T-cell (primary cell): ENCODE results near the gene NEURL1. TPM values are rescaled to one million over a fixed set of nuclear protein-coding genes. Genes with fewer than 3 reads are reported as not detected.

ENCODE experiments used
- ATAC-seq, 4 experiments: fragments of 200-7000 bp in 3 of 4; fragments of 150-1000 bp in 1 of 4; cut with Tn5 transposase; replicated peaks in 1 of 4; 1 replicate in 3 of 4; 2 replicates in 1 of 4; pipeline ENCODE4 v1.10.0; 2021; ENCODE audit warnings: moderate library complexity in 3 of 4, mild to moderate bottlenecking in 2 of 4, moderate number of reproducible peaks in 1 of 4
- CTCF ChIA-PET, 2 donors: fragments of 300-600 bp; sonication (Branson Sonifier 250); formaldehyde crosslinking; loops; one replicate each; lab custom pipeline; 2022; ENCODE audit warnings: antibody characterized with exemption in 2 of 2; lab: Charles Lee
- POLR2A ChIA-PET, 2 donors: fragments of 300-600 bp; sonication (Branson Sonifier 250); formaldehyde crosslinking; loops; one replicate each; lab custom pipeline; 2022; ENCODE audit warnings: antibody characterized with exemption in 2 of 2; lab: Charles Lee
- DNase-seq, 35 experiments: peaks; one replicate each; pipeline versions ENCODE4 v3.0.0 to v3.0.0-alpha.2; 2013 to 2023
- H3K27ac ChIP-seq: one replicate; pipeline ENCODE4 v1.5.1; 2013; ENCODE audit warnings: low read length
- H3K27me3 ChIP-seq, 2 experiments: replicated peaks in 1 of 2; 1 replicate in 1 of 2; 2 replicates in 1 of 2; pipeline versions ENCODE4 v1.6.1 to v1.7.0; 2013; ENCODE audit warnings: low read length in 1 of 2, mixed read lengths in 1 of 2; ENCODE audit not compliant: control insufficient read depth in 2 of 2, insufficient read depth in 2 of 2; ENCODE audit errors: extremely low read depth in 1 of 2
- H3K36me3 ChIP-seq, 2 donors: 1 replicate in 1 of 2; 2 replicates in 1 of 2; pipeline versions ENCODE4 v1.6.1 to v1.7.0; 2013; ENCODE audit warnings: low read length in 1 of 2; ENCODE audit not compliant: control insufficient read depth in 2 of 2, insufficient read depth in 1 of 2; ENCODE audit errors: extremely low read depth in 1 of 2
- H3K4me1 ChIP-seq, 2 experiments: 1 replicate in 1 of 2; 2 replicates in 1 of 2; pipeline versions ENCODE4 v1.6.1 to v1.7.0; 2013; ENCODE audit warnings: low read length in 2 of 2, mixed read lengths in 1 of 2; ENCODE audit not compliant: insufficient read depth in 2 of 2, control insufficient read depth in 1 of 2; ENCODE audit errors: extremely low read depth in 1 of 2
- H3K4me3 ChIP-seq, 2 donors: 1 replicate in 1 of 2; 2 replicates in 1 of 2; pipeline versions ENCODE4 v1.5.1 to v1.7.0; 2013; ENCODE audit warnings: mild to moderate bottlenecking in 2 of 2, low read length in 1 of 2, moderate library complexity in 1 of 2; ENCODE audit not compliant: control insufficient read depth in 1 of 2; ENCODE audit errors: extremely low read depth in 1 of 2
- H3K9me3 ChIP-seq: 2 replicates; pipeline ENCODE4 v1.7.0; 2013
- H3K27ac Mint-ChIP-seq, 2 donors: one replicate each; pipeline ENCODE4 v1.8.0; 2020 to 2021; ENCODE audit warnings: mild to moderate bottlenecking in 2 of 2, mixed read lengths in 2 of 2
- H3K27me3 Mint-ChIP-seq, 2 donors: one replicate each; pipeline ENCODE4 v1.8.0; 2021 to 2022; ENCODE audit warnings: mixed read lengths in 2 of 2
- H3K36me3 Mint-ChIP-seq: one replicate; pipeline ENCODE4 v1.8.0; 2021; ENCODE audit warnings: mixed read lengths
- H3K4me1 Mint-ChIP-seq, 3 donors: one replicate each; pipeline ENCODE4 v1.8.0; 2020 to 2022; ENCODE audit warnings: mixed read lengths in 3 of 3, mild to moderate bottlenecking in 1 of 3
- H3K4me3 Mint-ChIP-seq, 3 donors: one replicate each; pipeline ENCODE4 v1.8.0; 2020 to 2022; ENCODE audit warnings: mild to moderate bottlenecking in 3 of 3, mixed read lengths in 3 of 3, moderate library complexity in 3 of 3
- H3K9me3 Mint-ChIP-seq, 3 donors: one replicate each; pipeline ENCODE4 v1.8.0; 2020 to 2022; ENCODE audit warnings: mixed read lengths in 3 of 3
- WGBS: methylation state at CpG from one replicate; pipeline ENCODE4 v1.1.5; 2013; ENCODE audit warnings: missing lambda C conversion rate; ENCODE audit not compliant: insufficient coverage; 5-methylcytosine and 5-hydroxymethylcytosine counted together
- total RNA-seq, 35 experiments: library from RNA in 6 of 35; stranded (reverse) in 6 of 35; fragments of 120-200 nt in 1 of 35; gene quantifications; one replicate each; pipeline versions ENCODE4 v1.2.1 to v1.2.4 and lab custom pipeline; 2013 to 2026

NEURL1 gene
- total RNA-seq, 5 donors from 2014 or later (not counting 1 experiment from before 2014, with no cell fraction given), result 0.46 to 1.7 (median 0.84) TPM

- no CpG with 5 or more reads among the region's 5 CpGs for WGBS
- no peak overlapping the region for H3K27ac ChIP-seq
- peaks cover 0 to 2% of the 10 kb centered on the region in 2 experiments for H3K27me3 ChIP-seq
- H3K4me3 ChIP-seq, result no peak overlapping the region
- DNase-seq (no peak), ATAC-seq (no peak)
- Mint-ChIP-seq H3K27ac (no peak overlapping the region), H3K36me3 (no peaks in the 10 kb centered on the region), H3K9me3 (no peaks in the 10 kb centered on the region), H3K27me3 (no peaks in the 10 kb centered on the region), H3K4me1 (no peaks in the 10 kb centered on the region), H3K4me3 (no peak overlapping the region)
- H3K9me3 ChIP-seq, result no peaks in the 10 kb centered on the region
- H3K4me1 ChIP-seq, result peaks cover 0 to 4% of the 10 kb centered on the region in 2 experiments
- H3K36me3 ChIP-seq, result no peaks in the 10 kb centered on the region
- ChIA-PET POLR2A (no interaction called here), CTCF (no interaction called here)
These were observed 143.0 kb downstream of the NEURL1 start for GRCh38 chr10:103636492-103636891.

- H3K27ac ChIP-seq, result no peak overlapping the region
- ATAC-seq, result no peak
- peaks cover 0 to under 1% of the 10 kb centered on the region in 2 experiments for H3K27me3 ChIP-seq
- Mint-ChIP-seq H3K4me1 (no peaks in the 10 kb centered on the region), H3K27me3 (no peaks in the 10 kb centered on the region), H3K9me3 (no peaks in the 10 kb centered on the region), H3K4me3 (no peak overlapping the region), H3K27ac (no peak overlapping the region), H3K36me3 (no peaks in the 10 kb centered on the region)
- H3K36me3 ChIP-seq, result no peaks in the 10 kb centered on the region
- ChIA-PET CTCF (interaction anchor here (0.6 to 1.0 kb wide), 2 partner anchors 42 to 1307 kb away, joined by 3 read pairs; no protein-coding TSS in a partner anchor), POLR2A (no interaction called here)
- H3K4me3 ChIP-seq, result no peak overlapping the region
- H3K9me3 ChIP-seq, result no peaks in the 10 kb centered on the region
- peaks cover 0 to 3% of the 10 kb centered on the region in 2 experiments for H3K4me1 ChIP-seq
- no peak for DNase-seq
- 100% methylated on average over 2 of the region's 10 CpGs for WGBS
These were observed 143.5 kb downstream of the NEURL1 start for GRCh38 chr10:103637011-103637410.

GRCh38 chr10:103637927-103638557 is 144.5 kb downstream of the NEURL1 start:
- ChIA-PET POLR2A (no interaction called here), CTCF (interaction anchor here in 1 of 2 donors (1.0 kb wide), 1 partner anchor 41 kb away, joined by 3 read pairs; no protein-coding TSS in a partner anchor)
- Histone ChIP-seq H3K27me3 (no peaks in the 10 kb centered on the region), H3K27ac (no peak overlapping the region), H3K4me1 (no peaks in the 10 kb centered on the region), H3K9me3 (no peaks in the 10 kb centered on the region), H3K36me3 (no peaks in the 10 kb centered on the region), H3K4me3 (no peak overlapping the region)
- DNase-seq, result no peak
- Mint-ChIP-seq H3K4me3 (no peak overlapping the region), H3K9me3 (no peaks in the 10 kb centered on the region), H3K4me1 (no peaks in the 10 kb centered on the region), H3K27ac (no peak overlapping the region), H3K36me3 (no peaks in the 10 kb centered on the region), H3K27me3 (no peaks in the 10 kb centered on the region)
- ATAC-seq, result no peak
- WGBS, result 90% methylated on average over 18 of the region's 19 CpGs

GRCh38 chr10:103638948-103639347 is 145.4 kb downstream of the NEURL1 start:
- ChIA-PET POLR2A (no interaction called here), CTCF (no interaction called here)
- Histone ChIP-seq H3K9me3 (no peaks in the 10 kb centered on the region), H3K4me1 (no peaks in the 10 kb centered on the region), H3K27me3 (no peaks in the 10 kb centered on the region), H3K36me3 (no peaks in the 10 kb centered on the region), H3K4me3 (no peak overlapping the region), H3K27ac (no peak overlapping the region)
- H3K4me1 Mint-ChIP-seq, result no peaks in the 10 kb centered on the region
- no peaks in the 10 kb centered on the region for H3K9me3 Mint-ChIP-seq
- WGBS, result 86% methylated on average over 7 of the region's 8 CpGs
- no peak overlapping the region for H3K4me3 Mint-ChIP-seq
- H3K27me3 Mint-ChIP-seq, result no peaks in the 10 kb centered on the region
- H3K27ac Mint-ChIP-seq, result no peak overlapping the region
- ATAC-seq, result no peak
- no peak for DNase-seq
- no peaks in the 10 kb centered on the region for H3K36me3 Mint-ChIP-seq

- CTCF ChIA-PET, result no interaction called here
- Mint-ChIP-seq H3K4me3 (no peak overlapping the region), H3K27me3 (no peaks in the 10 kb centered on the region), H3K27ac (no peak overlapping the region), H3K4me1 (no peaks in the 10 kb centered on the region), H3K9me3 (no peaks in the 10 kb centered on the region), H3K36me3 (no peaks in the 10 kb centered on the region)
- POLR2A ChIA-PET, result no interaction called here
- no peak for DNase-seq
- no peaks in the 10 kb centered on the region for H3K4me1 ChIP-seq
- WGBS, result 80% methylated on average over 9 of the region's 11 CpGs
- no peaks in the 10 kb centered on the region for H3K9me3 ChIP-seq
- H3K4me3 ChIP-seq, result no peak overlapping the region
- H3K27me3 ChIP-seq, result no peaks in the 10 kb centered on the region
- no peaks in the 10 kb centered on the region for H3K36me3 ChIP-seq
- no peak for ATAC-seq
- no peak overlapping the region for H3K27ac ChIP-seq
These were observed 147.1 kb downstream of the NEURL1 start for GRCh38 chr10:103640436-103641181.

- Mint-ChIP-seq H3K9me3 (no peaks in the 10 kb centered on the region), H3K4me3 (no peak overlapping the region), H3K27ac (no peak overlapping the region), H3K27me3 (no peaks in the 10 kb centered on the region), H3K36me3 (no peaks in the 10 kb centered on the region), H3K4me1 (no peaks in the 10 kb centered on the region)
- no peaks in the 10 kb centered on the region for H3K9me3 ChIP-seq
- H3K27me3 ChIP-seq, result no peaks in the 10 kb centered on the region
- H3K27ac ChIP-seq, result no peak overlapping the region
- 72% methylated on average over 2 of the region's 4 CpGs for WGBS
- ChIA-PET CTCF (interaction anchor here in 1 of 2 donors (0.6 kb wide), 1 partner anchor 76 kb away, joined by 5 read pairs; no protein-coding TSS in a partner anchor), POLR2A (no interaction called here)
- DNase-seq (no peak), ATAC-seq (no peak)
- no peaks in the 10 kb centered on the region for H3K36me3 ChIP-seq
- no peak overlapping the region for H3K4me3 ChIP-seq
- no peaks in the 10 kb centered on the region for H3K4me1 ChIP-seq
These were observed 147.8 kb downstream of the NEURL1 start for GRCh38 chr10:103641326-103641725.
